ENCODE results near the gene ZNF462. TPM values are rescaled to one million over a fixed set of nuclear protein-coding genes. Genes with fewer than 3 reads are reported as not detected.
A peak's percentile ranks its signal among the peaks of the same experiment; 100 is the strongest.

ZNF462 gene
- total RNA-seq, 1 experiment from 2014 or later, result 8.2 TPM

DNA sequence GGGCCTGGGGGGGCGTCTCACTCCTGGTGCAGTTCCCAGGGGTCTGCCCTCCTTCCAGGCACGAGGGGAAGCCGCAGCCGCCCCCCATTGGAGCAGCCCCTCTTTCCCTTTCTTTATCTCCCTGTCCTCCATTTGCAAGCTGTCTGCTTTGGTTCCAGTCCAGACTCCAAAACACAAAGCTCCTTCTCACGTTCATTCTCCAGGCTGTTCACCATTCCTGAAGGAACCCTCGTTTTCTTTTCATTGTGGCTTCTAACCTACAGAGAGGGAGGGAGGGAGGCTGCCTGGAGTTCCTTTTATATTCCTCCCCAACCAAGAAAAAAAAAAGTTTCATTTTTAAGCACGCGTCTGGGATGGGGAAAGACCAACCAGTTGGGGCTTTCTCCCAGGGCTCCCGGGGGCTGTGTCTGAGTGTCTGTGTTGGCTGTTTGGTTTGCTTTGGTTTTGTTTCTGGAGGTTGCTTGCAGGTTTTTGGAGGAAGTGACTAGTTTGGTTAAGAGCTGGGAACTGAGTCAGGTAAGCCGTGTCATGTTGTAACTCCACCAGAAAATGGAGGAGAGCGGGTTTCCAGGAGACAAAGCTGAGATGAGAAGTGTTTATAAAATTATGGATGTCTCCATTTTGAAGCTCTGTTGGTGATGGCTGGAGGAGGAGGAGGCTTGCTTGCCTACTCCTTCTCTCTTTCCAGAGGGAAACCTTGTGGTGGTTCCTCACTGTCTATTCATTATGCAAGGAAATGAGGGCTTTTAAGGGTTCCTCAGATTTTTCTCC lies 1.6 kb downstream of the ZNF462 start:
- DNase-seq (ENCODE audit: low spot score), result peak; percentile 21

DNA sequence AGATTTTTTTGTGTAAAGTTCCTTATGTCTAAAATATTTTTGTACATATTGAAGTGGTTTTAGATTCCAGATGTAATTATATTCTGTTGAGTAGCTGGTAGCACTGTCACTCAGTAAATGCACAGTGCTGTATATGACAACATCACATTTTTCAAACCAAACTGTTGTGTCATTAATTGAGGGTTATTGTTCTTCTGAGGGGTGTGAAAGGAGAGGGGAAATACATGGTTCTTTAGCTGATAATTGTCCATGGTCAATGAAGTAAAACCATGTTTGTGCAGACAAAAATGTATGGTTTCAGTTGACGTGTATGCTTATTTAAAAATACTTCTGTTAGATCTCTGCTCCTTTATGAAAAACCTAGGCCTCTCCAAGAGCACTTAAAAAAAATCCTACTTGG lies 3.3 kb downstream of the ZNF462 start:
- DNase-seq (ENCODE audit: low spot score), result no peak

DNA sequence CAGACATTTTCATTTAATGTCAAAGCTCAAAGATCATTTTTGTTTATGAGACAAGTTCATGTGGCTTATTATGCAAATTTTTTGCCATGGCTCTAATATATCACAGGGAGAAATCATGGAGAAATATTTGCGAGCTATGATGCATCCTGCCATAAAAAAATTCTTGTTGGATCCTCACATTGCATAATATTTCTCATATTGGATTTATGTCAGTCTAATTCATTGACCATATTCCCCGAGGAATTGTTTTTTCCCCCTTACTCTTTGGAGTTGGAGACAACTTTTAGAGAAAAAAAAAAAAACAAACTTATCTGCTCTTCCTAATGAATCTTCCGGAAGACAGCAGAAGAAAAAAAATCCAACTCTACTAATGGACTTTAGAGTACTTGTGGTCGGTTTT lies 4.3 kb downstream of the ZNF462 start:
- DNase-seq (ENCODE audit: low spot score), result no peak

DNA sequence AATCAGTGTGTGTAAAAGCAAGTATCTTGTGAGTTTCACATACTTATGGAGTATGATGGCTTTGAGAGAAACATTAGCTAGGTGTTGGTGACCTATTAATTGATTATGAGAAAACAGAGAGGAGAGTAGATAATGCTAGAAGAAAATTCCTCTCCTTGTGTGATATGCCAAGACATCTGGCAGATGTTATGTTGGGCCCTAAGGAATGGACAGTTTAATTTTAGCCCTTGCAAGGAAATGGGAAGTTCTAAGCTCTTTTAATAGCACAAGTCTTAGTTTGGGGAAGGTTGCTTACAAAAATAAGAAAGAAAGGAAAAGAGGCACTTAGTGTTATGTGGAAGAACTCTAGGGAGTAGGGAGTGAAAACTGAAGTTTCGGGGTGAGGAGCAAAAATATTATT lies 5.1 kb downstream of the ZNF462 start:
- DNase-seq (ENCODE audit: low spot score), result no peak

DNA sequence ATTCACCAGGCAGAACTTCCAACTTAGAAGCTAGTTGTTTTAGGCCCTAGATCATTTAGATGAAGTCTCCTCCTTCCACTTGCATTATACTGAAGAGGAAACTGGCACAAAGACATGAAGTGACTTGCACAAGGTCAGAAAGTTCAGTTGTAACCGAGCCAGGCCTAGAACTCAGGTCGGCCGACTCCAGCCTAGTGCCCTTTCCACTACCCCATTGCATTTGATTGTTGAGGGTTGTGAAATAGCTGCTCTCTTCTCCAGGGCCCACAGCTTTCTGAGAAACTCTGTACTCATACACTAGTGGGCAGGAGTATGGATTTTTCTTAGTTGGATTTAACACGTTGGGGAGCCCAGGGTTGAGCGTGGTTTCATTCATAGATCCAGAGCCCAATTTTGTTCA lies 5.6 kb downstream of the ZNF462 start:
- no peak for DNase-seq (ENCODE audit: low spot score)

DNA sequence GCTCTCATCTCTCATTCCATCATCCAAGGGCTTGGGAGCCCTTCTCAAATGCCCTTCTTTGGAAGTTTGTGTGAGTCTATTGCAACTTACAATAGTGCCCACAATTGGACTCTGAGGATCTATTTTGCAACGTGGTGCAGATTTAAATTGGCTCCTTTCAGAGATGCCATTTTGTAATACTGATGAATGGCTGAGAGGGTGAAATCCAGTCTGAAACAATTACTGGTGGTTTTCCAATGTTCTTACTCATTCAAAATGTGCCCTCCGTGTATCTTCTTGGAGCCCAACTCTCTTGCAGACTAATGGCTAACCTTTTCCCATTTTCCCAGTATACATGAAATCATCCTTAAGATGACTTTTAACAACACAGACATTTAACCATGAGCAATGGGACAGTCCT lies 6.1 kb downstream of the ZNF462 start:
- DNase-seq (ENCODE audit: low spot score), result no peak

DNA sequence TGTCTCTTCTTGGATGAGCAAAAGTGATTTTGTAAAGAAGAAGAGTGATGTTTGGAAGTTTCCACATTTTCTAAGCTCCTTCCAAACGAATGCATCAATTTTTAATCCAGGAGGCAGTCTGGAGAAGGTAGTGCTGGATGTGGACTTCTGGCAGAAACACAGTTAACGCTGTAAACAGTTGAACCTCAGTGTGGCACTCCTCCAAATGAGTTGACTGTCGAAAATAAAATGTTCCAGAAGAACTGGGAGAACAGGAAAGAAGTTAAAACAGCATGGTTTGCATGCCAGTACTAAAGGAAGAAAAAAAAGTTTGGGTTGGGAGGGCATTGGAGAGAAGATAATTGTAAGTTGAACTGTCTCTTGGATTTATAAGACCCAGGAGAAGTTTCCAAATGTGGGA lies 6.5 kb downstream of the ZNF462 start:
- DNase-seq (ENCODE audit: low spot score), result no peak

DNA sequence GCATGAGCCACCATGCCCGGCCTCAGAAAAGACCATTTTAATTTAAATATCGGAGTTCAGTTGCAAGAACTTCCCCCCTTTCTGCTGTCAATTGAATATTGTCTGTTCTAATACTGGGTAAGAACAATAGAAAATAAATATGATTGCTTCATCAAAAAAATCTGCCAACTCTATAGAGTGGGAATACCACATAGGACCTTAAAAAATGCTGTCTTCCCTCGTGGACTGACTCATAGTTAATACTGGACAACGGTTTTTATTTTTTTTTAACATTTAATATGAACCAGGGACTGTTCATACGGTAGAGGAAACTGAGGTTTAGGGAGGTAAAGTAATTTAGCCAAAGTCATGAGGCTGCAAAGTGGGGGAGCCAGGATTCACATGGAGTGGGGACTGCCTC lies 9.7 kb downstream of the ZNF462 start:
- no peak for DNase-seq (ENCODE audit: low spot score)

DNA sequence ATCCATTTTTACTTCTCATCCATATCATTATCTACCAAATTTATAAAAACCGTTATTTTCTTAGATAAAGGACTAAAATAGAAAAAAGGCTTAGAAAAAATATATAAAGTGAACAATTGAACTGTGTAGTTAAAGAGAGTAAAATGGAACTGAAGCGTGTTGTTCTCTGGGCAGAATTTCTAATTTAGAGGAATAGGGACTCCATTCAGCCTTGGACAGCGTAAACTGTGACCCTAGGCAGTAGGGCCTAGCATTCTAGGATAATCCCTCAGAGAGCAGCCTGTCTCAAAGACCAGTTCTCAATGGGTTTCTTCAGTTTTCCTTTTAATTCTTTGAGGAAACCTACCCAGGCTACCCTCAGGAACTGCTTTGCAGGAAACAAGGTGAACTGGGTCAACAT lies 11.1 kb downstream of the ZNF462 start:
- no peak for DNase-seq (ENCODE audit: low spot score)

DNA sequence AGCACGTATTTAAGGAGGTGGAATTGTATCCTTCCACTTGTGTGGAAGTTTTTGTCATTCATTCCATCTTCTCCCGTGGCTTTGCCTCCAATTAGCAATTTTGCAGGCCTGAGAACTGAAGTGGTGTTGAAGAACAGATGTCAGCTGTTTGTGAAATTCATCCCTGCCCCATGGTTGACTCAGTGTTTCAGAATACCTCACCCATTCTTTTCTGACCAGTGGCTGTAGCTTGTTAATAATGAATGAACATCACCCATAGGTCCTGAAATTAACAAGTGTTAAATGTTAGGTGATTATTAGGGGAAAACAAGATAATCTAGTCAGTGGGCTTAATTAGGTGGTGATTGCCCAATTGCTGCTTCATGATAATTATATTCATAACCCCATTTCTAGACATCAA lies 11.7 kb downstream of the ZNF462 start:
- no peak for DNase-seq (ENCODE audit: low spot score)

DNA sequence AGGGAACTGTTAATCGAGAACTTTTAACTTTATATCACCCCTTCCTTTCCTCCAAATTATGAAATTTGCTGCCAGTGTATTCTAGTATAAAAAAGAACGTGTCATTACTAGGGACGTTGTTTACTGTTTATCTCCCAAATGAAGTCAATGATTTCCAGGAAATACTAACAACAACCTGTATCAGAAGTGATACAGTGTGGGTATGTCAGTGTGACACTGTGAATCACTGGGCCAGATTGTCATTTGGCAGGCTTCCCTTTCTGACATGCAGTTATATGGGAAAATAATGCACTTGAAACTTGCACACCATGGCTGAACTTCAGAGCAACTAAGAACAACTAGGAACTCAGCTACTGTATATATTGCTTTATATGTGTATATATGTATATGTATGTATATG lies 12.6 kb downstream of the ZNF462 start:
- no peak for DNase-seq (ENCODE audit: low spot score)

DNA sequence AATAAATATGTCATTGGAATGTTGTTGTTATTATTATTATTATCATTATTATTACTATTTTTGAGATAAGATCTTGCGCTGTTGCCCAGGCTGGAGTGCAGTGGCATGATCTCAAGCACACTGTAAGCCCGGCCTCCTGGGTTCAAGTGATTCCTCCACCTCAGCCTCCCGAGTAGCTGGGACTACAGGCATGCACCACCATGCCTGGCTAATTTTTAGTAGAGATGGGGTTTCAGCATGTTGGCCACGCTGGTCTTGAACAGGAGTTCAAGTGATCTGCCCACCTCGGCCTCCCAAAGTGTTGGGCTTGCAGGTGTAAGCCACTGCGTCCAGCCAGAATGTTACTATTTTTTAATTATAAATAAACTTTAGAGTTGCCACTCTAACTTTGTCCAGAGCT lies 14.4 kb downstream of the ZNF462 start:
- DNase-seq (ENCODE audit: low spot score), result no peak

DNA sequence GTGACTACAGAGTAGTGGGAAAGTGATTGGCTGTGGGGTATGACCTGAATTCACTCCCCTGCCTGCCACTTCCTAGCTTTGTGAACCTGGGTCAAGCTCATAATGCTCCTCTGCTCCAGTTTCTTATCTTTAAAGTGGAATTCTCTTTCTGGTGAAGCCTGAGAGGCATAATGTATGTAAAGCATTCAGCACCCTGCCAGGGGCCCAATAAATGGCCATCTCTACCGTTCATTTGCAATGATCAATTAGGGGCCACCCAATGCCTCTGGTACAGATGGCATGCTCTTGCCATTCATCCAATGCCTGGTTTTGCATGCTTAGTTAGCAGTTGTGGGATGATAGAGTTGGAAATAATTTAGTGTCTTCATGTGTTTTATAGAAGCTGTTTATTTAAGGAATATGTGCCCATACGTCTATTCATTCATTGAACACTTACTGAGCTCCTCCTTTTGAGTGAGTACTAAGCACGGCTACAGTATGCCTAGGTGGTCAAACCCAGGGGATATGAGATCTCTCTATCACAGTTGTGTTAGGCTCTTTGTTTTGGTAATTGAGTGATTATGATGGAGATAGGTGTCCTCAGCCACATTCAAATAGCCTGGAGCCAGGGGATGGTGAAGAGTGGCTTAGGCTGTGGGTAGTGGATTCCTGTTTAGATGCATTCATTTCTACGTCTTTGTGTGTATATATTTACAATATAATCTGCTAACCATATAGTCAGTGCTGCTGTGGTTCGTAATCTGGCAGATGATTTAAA lies 15.3 kb downstream of the ZNF462 start:
- DNase-seq (ENCODE audit: low spot score), result no peak

DNA sequence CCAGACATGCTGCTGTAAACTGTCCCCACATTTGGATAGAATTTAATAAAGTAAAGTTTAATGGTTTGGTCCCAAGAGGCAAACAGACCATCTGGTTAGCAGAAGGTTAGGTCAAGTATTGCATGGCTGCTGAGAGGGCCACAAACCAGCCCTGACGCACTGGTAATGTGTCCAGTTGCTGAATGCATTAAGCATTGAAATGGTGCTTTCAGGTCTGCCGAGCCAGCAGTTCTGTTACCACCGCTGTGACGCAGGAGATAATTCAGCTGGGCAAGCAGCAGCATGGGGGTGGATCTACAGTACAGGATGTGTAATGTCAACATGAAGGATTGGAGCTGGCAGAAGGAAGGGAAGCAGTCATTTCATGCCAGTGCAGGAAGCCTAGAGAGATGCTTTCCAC lies 16.0 kb downstream of the ZNF462 start:
- DNase-seq (ENCODE audit: low spot score), result peak; percentile 91

DNA sequence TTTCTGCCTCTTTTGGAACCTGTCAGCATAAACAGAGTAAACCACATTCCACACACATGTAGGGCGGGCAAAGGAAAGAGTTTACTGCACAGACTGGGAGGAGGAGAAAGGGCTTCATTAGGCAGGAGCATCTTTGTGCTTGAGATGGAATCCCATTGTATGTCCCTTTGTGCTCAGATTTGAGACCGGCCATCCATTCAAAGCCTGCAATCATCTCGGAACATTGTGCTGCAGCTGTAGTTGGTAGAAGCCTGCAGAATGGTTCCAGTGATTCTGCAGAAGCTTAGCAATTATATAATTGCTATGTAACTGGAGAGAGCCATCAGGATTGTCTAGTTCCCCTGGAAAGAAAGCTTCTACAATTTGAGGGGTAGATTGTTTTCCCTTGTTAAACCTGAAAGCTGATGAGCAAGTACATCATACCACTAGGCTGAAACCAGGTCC lies 16.5 kb downstream of the ZNF462 start:
- DNase-seq (ENCODE audit: low spot score), result no peak

DNA sequence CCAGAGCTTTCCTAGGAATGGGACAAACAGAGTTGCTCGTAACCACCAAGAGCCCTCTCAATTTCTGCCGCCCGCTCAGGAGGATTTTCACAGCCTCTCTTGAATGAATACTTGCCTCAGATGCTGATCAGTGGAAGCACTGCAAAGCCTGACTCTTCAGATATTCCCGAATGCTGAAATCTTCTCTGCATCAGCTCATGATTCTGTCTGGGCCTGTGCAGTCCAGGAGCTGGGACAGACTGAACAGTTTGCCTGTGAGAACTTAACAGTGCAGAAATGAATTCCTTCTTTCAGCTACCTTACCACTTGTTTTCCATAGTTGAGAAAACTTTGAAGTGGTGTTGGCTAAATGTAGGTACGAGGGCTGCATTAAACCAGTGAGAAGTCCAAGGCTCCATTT lies 17.1 kb downstream of the ZNF462 start:
- DNase-seq (ENCODE audit: low spot score), result no peak

DNA sequence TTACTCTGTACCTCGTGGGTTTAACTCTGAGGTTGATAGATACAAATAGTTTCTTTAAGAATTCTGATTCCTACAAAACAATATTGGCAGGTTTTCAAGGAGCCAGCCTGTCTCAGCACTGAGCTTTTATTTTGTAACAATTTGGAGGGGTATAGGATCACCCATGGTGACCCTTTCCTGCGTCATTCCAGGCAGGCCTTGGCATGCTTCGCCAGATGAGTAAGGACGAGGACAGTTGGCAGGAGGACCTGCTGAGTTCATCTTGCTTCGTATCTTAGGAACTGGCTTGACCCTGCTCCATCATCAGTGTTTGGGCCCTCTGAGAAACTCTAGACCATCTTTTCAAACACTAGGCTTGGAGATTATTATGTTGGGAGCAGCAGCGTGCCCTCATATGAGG lies 17.9 kb downstream of the ZNF462 start:
- no peak for DNase-seq (ENCODE audit: low spot score)

DNA sequence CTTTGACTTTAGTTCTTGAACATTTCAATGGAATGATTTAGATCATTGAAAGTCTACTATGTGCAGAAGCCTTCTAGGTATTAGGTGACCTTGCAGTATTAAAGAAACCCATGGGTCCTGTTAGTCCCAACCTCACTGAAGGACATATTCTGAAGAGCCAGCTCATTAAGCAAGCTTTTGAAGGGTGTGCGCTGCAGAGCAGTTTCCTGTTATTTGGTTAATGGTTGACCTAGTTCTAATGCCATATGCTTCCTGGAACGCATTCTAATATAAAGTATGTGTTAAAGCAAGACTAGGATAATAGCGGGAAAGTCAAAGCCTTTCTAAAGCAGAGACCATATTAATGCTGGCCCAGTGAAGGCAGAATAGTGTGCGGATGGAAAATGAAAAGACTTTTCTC lies 20.1 kb downstream of the ZNF462 start:
- no peak for DNase-seq (ENCODE audit: low spot score)

DNA sequence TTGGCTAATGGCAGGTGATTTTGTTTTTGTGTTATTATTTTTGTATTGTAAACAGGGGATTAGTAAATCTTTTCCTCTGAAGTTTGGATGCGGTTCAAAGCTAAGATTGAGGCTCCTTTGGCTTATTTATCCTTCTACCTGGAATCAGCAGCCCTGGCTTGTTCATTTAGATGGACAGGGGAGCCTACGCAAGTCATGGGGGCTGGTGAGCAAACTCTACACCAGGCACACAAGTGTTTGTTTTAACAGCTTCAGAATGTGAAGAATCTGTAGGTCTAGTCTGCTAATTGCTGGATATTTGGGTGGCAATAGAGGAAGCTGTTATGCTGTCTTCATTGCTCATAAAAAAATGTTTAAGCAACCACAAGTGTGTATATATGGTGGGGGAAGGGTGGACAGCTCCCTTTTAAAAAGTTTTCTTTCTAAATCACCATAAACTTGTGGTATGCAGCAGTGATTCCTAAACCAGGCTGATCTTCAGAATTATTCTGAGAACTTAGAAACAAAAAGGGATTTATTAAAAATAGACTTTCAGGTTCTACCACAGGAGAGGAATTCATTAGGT lies 20.7 kb downstream of the ZNF462 start:
- DNase-seq (ENCODE audit: low spot score), result no peak

DNA sequence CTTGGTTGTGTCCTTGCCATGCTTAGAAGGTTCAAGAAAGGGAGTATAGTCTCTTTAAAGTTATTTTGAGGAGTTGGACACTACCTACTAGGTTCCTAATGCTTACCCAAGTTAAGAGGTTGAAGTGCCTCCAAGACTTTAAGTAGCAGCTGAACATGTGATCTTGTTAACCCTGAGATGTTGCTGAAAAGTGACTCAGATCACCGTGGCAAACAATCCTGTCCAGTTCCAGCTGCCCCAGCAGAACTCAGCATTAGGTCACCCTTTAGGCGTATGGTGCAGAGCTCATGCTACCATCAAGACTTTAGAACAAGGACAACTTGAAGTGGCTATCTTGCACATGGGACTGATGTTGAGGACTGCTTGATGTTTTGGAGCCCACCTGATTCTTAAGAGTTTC lies 22.5 kb downstream of the ZNF462 start:
- DNase-seq (ENCODE audit: low spot score), result peak; percentile 35

DNA sequence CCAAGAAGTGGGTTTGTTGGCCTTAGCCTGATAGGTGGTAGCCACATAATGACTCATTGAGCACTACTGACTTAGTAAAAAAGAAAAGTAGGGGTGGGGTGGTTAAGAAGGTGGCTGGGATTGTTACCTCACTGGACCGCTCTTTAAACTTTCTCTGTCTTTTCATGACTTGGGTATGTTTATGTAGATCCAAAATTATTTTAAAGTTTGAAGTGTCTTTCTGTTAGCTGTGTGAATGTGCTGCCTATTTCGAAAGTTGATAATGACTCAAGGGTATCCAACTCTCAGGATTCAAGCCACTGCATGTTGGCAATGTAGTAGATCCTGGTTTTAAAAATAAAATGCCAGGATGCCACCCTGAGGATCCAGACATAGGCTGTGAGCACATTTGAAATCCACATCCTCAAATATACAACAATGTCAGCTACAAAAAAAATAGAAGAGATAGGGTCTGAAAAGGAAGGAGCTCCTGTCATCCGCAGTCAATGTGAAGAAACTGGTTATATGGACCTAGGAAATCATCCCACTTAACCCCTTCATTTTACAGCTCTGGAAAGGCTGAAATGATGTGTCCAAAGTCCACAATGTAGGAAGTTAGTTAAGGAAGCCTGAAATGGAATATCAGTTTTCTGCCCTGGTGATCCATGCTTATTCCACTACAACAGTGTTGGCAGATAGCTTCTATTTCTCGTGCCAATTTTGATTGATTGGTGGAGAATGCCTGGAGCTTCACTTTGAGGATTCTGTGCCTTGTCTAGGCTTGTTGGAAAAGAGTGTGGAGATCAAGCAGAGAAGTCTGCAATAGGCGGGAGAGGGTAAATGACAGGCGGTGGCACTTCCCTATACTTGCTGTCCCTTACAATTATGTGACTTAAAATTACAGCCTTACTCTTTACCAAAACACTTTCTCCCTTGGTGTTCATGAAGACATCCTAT lies 23.4 kb downstream of the ZNF462 start:
- no peak for DNase-seq (ENCODE audit: low spot score)

DNA sequence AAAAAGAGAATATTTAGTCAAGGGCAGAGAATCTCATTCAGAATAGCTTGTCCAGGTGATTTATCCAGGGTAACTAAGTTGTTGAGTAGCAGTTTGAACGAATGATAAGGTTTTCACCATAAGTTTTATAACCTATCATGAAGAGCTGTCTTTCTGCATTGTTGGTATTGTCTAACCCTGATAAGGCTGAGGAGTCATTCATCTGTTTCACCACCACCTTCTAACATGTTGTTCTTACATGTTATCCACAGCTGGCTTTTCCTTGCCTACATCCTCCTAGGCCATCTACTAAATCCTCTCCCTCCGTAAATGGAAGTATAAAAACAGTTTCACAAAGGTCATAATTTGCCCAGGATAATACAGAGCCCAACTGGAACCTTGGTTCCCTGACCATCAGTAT lies 24.1 kb downstream of the ZNF462 start:
- DNase-seq (ENCODE audit: low spot score), result no peak
